Vagina (tissue), 2 donors: ENCODE measurements around the gene WDR74. TPM values are rescaled to one million over a fixed set of nuclear protein-coding genes. Genes with fewer than 3 reads are reported as not detected.

Experiments used
- DNase-seq, 2 donors: peaks; one replicate each; pipeline ENCODE4 v3.0.0-alpha.2; 2017; ENCODE audit errors: extremely low spot score in 2 of 2
- H3K27ac ChIP-seq: fragments of 200-600 bp; sonication (generic); one replicate; pipeline ENCODE4 v1.5.1; 2019
- H3K27me3 ChIP-seq: fragments of 200-600 bp; sonication (generic); one replicate; pipeline ENCODE4 v1.5.1; 2019
- H3K36me3 ChIP-seq, 2 donors: fragments of 200-600 bp; sonication (generic); one replicate each; pipeline ENCODE4 v1.5.1; 2017 to 2019
- H3K4me1 ChIP-seq: fragments of 200-600 bp; sonication (generic); one replicate; pipeline ENCODE4 v1.5.1; 2019
- H3K4me3 ChIP-seq, 2 donors: fragments of 200-600 bp; sonication (generic); 1 replicate in 1 of 2; 2 replicates in 1 of 2; pipeline ENCODE4 v1.5.1; 2016 to 2019
- H3K9me3 ChIP-seq: fragments of 200-600 bp; sonication (generic); one replicate; pipeline ENCODE4 v1.5.1; 2019
- CTCF ChIP-seq, 3 experiments: fragments of 450-650 bp in 2 of 3; fragments of 200-600 bp in 1 of 3; sonication (generic) in 1 of 3; IDR thresholded peaks; one replicate each; pipeline ENCODE4 v1.5.1; 2017 to 2019; ENCODE audit warnings: antibody characterized with exemption in 3 of 3, mild to moderate bottlenecking in 2 of 3, moderate library complexity in 2 of 3
- POLR2A ChIP-seq, 2 donors: fragments of 450-650 bp; IDR thresholded peaks; one replicate each; pipeline ENCODE4 v1.6.1; 2017; ENCODE audit warnings: antibody characterized with exemption in 2 of 2, mild to moderate bottlenecking in 2 of 2, moderate library complexity in 2 of 2
- POLR2AphosphoS5 ChIP-seq, 2 donors: sonication (generic); formaldehyde crosslinking; IDR thresholded peaks; one replicate each; pipeline ENCODE4 v1.9.0; 2017; ENCODE audit warnings: antibody characterized with exemption in 2 of 2, mild to moderate bottlenecking in 2 of 2, low read depth in 1 of 2; ENCODE audit not compliant: insufficient read depth in 1 of 2
- intact Hi-C: fragments of 100-400 bp; cut with DNase I; formaldehyde crosslinking; loops from one replicate; pipeline ENCODE4 v1.15.1; 2023
- total RNA-seq: library from RNA; depleted of rRNA; stranded (reverse); fragments of >200 nt; gene quantifications from one replicate; pipeline ENCODE4 v1.2.3, GENCODE V29; 2016

Gene WDR74
- total RNA-seq, 1 donor from 2014 or later: 51.8 TPM

DNA sequence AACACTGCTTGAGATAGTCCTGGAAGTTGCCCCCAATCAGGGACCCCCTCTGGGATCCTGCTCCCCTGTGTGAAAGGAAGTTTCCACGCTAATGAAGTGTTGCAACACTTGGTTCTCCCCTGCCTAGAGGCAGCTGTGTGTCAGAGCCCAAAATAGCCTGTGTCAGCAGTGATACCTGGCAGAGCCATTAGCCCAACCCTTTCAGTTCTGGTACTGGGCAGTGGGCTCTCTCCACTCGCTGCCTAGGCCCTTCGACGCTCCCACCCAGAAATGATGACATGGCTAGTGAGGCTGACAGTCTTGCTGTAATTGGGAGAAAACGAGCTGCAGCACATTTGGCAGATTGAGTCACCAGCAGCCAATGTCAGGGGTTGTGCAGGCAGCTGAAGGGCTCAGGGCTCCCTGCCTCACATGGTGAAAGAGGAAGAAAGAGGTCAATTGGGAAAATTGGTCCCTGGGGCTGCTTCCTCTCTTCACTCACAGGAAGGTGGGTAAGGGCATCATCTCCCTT is 32.7 kb downstream of the WDR74 start:
- H3K4me1 ChIP-seq: peaks cover 45% of the 10 kb centered on the region
- no peaks in the 10 kb centered on the region for H3K27me3 ChIP-seq
- H3K9me3 ChIP-seq: no peaks in the 10 kb centered on the region
- TF ChIP-seq CTCF (IDR thresholded peaks at IDR 0.05) (no peak), POLR2A (IDR thresholded peaks at IDR 0.05) (no peak), POLR2AphosphoS5 (IDR thresholded peaks at IDR 0.05; ENCODE audit: insufficient read depth in 1 of 2, low read depth in 1 of 2) (peak; percentile 22 to 58)
- no peak for DNase-seq
- H3K27ac ChIP-seq: peak overlapping the region; percentile 93
- H3K4me3 ChIP-seq: no peak overlapping the region
- intact Hi-C loops: no loop called here
- peaks cover 6 to 25% of the 10 kb centered on the region in 2 donors for H3K36me3 ChIP-seq

- H3K27me3 ChIP-seq: no peaks in the 10 kb centered on the region
- H3K36me3 ChIP-seq: peaks cover 6 to 32% of the 10 kb centered on the region in 2 donors
- no peak for TF ChIP-seq CTCF (IDR thresholded peaks at IDR 0.05)
- TF ChIP-seq POLR2A (IDR thresholded peaks at IDR 0.05): no peak
- no peak for TF ChIP-seq POLR2AphosphoS5 (IDR thresholded peaks at IDR 0.05; ENCODE audit: insufficient read depth in 1 of 2, low read depth in 1 of 2)
- no peak for DNase-seq
- intact Hi-C loops: no loop called here
- H3K4me1 ChIP-seq: peaks cover 45% of the 10 kb centered on the region
- no peaks in the 10 kb centered on the region for H3K9me3 ChIP-seq
- H3K27ac ChIP-seq: peak overlapping the region; percentile 93
- H3K4me3 ChIP-seq: peak overlapping the region; percentile 77 to 85
Observed at GRCh38 chr11:62805961-62806441, 33.4 kb downstream of the WDR74 start.

GRCh38 chr11:62805076-62805892 is 34.1 kb downstream of the WDR74 start, which contains the start of gene NXF1:
Gene NXF1, minus strand, starts transcription at chr11:62805440. Its CDS starts 84 bp downstream, at chr11:62805356.
- Histone ChIP-seq H3K9me3 (no peaks in the 10 kb centered on the region), H3K36me3 (peaks cover 6 to 39% of the 10 kb centered on the region in 2 donors), H3K4me1 (peaks cover 45% of the 10 kb centered on the region), H3K27ac (peak within 1 kb of the TSS; percentile 93), H3K4me3 (peak within 1 kb of the TSS; percentile 77 to 85), H3K27me3 (no peaks in the 10 kb centered on the region)
- TF ChIP-seq POLR2A (IDR thresholded peaks at IDR 0.05): peak; percentile 49 to 98
- peak in 1 of 3 experiments; percentile 5 for TF ChIP-seq CTCF (IDR thresholded peaks at IDR 0.05)
- TF ChIP-seq POLR2AphosphoS5 (IDR thresholded peaks at IDR 0.05; ENCODE audit: insufficient read depth in 1 of 2, low read depth in 1 of 2): peak; percentile 95 to 100
- peak in 1 of 2 donors; percentile 95 for DNase-seq
- intact Hi-C loops: no loop called here

DNA sequence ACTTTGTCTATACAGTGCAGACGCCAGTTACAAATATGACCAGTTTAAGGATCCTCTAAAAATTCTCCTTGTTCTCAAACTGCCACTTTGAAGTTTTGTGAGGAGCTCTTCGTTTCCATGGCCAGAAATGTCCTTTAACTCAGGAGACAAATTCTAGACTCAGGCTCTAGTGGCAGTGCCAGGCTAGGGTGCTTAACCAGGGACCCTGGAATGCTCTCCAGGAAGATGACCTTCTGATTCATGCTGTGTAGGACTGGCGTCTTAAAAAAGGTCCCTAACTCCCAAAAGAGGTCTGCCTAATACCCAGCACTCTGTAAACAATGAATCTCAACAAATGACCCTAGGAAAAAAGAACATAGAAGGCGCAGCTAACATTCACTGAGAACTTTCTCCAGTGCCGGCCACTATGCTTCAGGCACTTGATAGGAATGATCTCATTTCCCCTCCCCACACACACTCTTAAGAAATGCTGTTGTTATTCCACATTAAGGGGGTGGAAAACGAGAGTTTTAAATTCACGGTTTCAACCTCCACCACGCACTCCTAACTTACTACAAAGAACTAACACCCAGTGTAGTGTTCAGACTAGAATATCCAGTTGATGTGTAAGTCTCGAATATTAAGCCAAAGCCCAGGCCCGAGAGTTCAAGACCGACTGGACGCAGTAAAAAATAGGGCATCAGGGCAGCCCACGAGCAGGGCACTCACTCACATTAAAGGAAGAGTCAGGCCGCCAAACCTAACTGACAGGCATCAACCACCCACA is 34.9 kb downstream of the WDR74 start:
- peaks cover 6 to 47% of the 10 kb centered on the region in 2 donors for H3K36me3 ChIP-seq
- peak overlapping the region; percentile 77 to 85 for H3K4me3 ChIP-seq
- peak overlapping the region; percentile 93 for H3K27ac ChIP-seq
- no peak for DNase-seq
- intact Hi-C loops: loop anchor here (5.0 kb wide), 1 partner anchor 33 kb away; the partner anchor contains the start of gene WDR74
- no peaks in the 10 kb centered on the region for H3K27me3 ChIP-seq
- no peaks in the 10 kb centered on the region for H3K9me3 ChIP-seq
- peaks cover 45% of the 10 kb centered on the region for H3K4me1 ChIP-seq
- TF ChIP-seq POLR2A (IDR thresholded peaks at IDR 0.05): no peak
- no peak for TF ChIP-seq POLR2AphosphoS5 (IDR thresholded peaks at IDR 0.05; ENCODE audit: insufficient read depth in 1 of 2, low read depth in 1 of 2)
- no peak for TF ChIP-seq CTCF (IDR thresholded peaks at IDR 0.05)
